HUDEP-2 (cell line): ENCODE measurements around the gene NRXN3.

Experiments used
- DNase-seq, 76 experiments: peaks; one replicate each; lab custom pipeline; 2025; ENCODE audit not compliant: unreplicated experiment in 76 of 76; lab: John Stamatoyannopoulos, UW

The NRXN3 gene

GRCh38 chr14:79856381-79856780 is 1686.2 kb downstream of the NRXN3 start:
- no peak for DNase-seq

GRCh38 chr14:79861111-79861510 is 1690.9 kb downstream of the NRXN3 start:
- no peak for DNase-seq

- no peak for DNase-seq
Measured at GRCh38 chr14:79862045-79862444, 1691.9 kb downstream of the NRXN3 start.

DNA sequence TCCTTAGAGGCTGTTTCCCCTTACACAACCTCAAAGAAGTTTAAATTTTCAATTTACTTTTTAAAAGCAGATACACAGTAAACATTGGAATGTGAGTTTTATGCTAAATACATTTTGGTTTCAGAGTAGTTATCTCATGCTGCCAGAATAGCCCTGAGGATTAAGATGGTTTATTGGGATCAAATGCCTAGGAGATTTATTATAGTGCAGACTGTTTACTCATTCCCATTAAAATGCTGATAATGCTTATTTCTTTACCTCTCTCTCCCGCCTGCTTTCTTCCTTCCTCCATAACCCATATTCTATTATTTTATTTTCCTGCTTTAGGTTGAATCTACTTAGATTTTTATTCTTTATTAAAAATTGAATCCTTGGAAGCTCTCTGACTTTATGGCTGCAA is 1701.0 kb downstream of the NRXN3 start:
- DNase-seq: no peak

DNA sequence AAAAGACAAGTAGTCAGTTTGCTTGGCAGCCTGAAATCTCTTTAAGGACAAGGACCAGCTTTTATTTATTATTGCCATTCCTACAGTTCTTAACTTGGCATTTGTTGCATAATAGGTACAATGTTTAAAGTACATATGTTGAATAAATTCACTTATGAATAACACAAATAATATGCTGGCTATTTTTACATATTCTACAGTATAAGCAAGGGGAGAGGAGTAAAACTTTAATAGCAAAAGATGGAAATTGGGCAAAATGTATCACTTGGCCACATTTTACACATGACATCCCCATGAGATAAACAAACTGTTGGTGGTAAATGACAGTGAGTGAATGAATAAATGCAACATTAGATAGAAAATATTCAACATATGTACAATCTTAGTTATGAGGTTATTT is 1708.1 kb downstream of the NRXN3 start:
- no peak for DNase-seq

DNA sequence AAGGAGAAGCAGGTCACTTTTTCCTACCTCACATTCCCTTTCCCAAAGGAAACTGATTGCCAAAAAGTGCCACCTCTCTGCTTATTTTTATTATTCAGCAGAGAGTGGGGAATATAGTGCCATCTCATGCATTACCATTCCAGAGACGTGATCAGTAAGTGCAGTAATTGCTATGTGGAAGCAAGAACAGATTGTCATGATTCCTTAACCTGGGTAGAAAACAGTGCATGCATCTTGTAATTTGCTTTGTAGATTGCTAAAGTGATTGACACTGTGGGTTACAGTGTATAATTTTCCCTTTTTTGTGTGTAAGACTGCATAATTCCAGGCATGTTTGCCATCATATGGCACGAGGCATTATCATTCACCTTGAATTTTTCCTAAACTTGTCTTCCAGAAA is 1708.6 kb downstream of the NRXN3 start:
- DNase-seq: no peak

- DNase-seq: no peak
Measured at GRCh38 chr14:79881299-79881698, 1711.1 kb downstream of the NRXN3 start.

DNA sequence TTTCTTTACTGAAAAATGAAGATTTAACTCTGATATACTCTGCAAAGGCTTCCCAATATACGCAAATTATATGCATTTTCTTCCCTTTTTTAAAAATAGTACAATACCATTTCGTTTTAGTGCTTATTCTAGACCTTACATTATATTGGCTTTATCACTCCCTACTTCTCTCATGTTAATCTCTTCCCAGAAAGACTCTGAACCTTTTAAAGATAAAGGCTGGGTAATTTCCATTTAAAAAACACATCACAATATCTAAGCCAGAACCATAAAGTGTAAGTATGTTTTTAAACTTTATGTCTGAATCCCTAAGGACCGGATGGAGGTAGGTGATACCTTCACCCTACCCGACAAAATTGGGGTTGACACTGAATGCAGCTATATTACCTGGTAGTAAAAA is 1720.4 kb downstream of the NRXN3 start:
- no peak for DNase-seq

DNA sequence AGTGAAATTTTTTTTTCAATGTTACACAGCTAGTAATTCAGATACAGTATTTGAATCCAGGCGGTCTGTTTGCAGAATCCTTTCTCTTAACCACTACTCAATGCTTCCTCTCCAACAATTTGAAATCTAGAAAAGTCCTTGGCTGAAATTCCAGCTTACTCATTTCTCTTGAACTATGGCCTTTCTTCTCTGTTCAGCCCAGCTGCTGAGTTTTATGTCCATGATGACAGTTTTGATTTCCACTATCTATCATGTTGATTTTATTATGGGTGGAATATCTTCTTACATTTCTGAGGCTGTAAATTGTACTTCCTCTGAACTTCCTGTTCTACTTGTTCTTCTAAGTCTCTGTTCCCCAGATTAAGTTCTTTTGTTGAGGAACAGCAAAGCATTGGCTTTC is 1725.8 kb downstream of the NRXN3 start:
- DNase-seq: no peak

DNA sequence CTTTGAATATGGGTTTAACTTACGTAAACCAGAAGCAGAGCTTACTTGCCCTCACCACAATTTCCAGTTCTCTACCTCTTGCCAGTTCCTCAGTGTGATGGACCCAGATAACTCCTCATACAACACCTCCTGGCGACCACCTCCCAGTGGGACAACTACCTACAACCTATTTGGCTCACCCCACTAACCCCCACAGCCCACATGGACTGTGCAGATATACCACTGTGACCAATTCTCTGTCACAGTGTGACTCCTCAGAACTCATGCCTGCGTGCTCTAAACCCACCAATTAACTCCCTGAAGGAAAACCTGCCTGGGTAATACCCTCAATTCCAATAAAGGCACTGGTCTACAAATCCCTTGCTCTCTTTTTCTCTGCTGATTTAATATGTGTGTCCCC is 1729.4 kb downstream of the NRXN3 start:
- DNase-seq: no peak

DNA sequence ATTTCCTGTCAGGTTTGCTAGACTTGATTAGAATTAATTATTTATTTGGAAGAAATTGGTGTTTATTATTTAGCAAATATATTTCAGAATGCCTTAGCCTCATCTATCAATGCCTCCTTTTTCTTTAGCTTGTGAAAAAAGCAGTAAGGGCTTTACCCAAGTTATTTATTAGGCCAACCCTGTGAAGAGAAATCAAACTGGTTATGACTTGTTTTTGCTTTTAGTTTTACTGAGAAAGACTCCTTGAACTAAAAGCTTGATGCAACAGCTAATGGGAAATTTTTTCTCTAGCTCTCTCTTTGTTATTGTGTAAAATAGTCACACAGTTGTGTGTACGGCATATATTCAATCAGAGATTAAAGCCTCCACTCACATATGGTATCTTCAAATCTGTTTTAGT is 1734.3 kb downstream of the NRXN3 start:
- DNase-seq: no peak

GRCh38 chr14:79906994-79907393 is 1736.8 kb downstream of the NRXN3 start:
- DNase-seq: no peak

DNA sequence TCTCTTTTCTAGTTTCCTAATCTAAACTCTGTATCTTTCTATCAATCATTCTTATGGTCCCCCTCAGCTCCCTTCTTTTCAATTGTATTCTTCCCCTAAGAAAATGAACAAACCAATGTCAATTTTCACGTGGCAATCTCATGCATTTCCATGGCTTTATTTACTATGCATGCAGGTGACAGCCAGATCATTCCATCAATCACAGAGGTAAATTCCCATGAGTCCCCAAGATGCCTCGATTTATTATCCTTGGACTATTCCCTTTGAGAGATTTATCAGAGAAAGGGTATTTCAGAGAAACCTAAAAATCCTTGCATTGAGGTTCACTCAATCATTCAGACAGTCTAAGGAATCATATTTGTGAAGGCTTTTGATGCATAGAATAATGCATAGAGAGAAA is 1739.9 kb downstream of the NRXN3 start:
- DNase-seq: no peak

DNA sequence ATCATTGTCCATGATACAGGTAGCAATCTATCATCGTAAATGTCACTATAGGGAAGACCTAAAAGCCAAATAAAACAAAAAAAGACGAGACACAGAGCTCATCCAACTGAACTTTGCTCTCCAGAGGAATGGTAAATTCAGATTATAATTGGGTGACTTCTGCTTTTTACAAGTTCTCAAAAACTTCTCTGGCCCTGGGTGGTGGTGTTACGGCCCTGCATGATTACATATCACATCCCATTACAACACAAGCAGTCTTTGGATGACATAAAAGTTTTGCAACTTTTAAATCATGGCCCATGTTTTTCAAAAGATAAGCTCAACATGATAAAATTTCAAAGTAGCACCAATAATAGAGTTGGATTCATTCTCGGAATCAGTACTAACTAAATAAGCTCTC is 1741.6 kb downstream of the NRXN3 start:
- no peak for DNase-seq

GRCh38 chr14:79914595-79914994 is 1744.4 kb downstream of the NRXN3 start:
- no peak for DNase-seq

DNA sequence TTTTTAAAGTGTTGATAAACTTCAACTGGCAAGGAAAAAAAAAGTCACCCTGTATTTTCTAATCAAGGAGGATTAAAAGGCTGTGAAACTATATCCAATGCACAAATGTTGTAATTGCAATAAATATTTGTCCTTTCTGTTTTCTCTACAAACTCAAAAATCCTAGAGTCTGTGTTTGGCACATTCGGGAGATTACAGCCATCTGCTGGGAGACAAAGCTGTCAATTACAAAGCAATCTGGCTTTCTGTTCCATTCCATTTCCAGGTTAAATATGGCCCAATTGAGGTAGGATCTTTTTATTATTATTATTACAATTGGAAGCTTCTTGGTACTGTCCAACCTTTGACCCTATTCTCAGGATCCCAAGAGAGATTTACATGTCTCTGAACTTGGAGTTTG is 1745.2 kb downstream of the NRXN3 start:
- DNase-seq: no peak

- no peak for DNase-seq
Measured at GRCh38 chr14:79916281-79916680, 1746.1 kb downstream of the NRXN3 start.

GRCh38 chr14:79916892-79917291 is 1746.7 kb downstream of the NRXN3 start:
- DNase-seq: no peak
